RPMI8226 (cell line): Measurements from ENCODE around the gene ZNF799.
"Not testable (repeated sequence)": the region's sequence is repeated elsewhere in the genome, so short reads cannot be mapped to it uniquely, and the experiment has no call there.

Experiments used
- DNase-seq: peaks from one replicate; pipeline ENCODE4 v3.0.0-alpha.2; 2015

The ZNF799 gene

DNA sequence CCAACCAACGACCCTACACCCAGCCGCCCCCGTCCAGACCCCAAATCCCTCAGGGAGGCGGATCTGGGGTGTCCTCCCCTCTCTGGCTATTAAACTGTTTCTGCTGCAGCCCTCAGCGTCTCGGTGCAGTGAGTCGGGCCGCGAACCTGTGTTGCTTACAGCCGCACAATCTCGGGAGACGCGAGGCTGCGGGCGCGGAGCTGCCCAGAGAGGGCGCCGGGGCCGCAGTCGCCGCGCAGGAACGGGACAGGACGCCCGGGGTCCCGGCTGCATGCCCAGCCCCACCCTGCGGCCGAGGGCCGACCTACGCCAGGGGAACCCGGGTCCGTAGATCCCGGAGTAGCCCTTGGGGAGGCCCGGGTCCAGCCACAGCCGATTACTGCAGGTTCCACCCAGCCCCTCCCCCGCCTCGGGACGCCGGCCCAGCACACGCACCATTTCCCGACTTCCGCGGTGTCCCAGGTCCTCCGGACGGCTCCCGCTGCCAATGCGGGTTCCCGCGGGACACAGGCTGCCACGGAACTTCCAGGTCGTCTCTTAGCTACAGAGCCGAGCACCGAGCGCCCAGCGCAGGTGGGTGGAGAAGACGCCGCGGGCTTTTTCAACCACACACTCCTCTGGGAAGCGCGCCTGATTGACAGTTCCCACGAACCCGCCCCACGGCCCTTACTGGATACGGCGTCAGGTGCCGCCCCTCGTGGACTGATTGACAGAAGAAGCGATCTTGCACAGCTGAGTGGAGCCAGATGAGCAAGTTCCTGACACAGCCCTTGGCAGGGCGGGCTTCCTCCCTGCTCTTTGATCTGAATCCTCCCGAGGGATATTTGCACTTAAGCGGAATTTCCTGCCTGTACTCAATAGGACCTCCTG lies at the start of gene ZNF799:
Gene ZNF799, minus strand, starts transcription at position 639 of the 870 bp plus-strand sequence. Its CDS starts 201 bp downstream, at position 438.
- peak; percentile 97 for DNase-seq

DNA sequence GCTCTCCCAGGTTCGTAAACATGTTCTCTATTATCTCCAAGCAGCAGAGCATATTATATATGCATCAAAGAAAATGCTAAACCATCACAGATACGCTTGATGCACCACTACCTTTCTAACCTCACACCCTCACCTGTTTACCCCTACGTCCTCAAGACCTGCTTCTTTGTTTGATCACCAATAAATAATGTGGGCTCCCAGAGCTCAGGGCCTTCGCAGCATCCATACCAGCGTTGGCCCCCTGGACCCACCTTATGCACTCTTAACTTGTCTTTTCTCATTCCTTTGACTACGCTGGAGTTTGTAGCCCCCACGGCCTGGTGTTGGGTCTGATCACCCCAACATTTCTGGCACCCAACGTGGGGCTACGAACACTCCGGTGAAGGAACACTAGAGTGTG lies 49.8 kb upstream of the ZNF799 start:
- DNase-seq, result no peak

DNA sequence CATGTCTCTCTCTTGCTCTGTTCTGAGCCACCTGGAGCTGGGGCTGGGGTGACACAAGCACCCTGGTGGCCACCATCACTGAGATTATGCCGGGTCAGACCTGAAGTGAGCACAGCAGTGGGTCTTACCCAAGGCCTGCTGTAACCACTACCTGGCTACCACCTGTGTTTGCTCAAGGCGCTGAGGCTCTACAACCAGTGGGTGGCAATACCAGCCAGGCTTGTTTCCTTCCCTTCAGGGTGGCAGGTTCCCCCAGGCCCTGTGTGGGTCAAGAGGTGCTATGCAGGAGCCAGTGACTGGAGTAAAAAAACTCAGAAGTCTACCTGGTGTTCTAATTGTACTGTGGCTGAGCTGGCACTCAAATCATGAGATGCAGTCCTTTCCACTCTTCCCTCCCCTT lies 47.7 kb upstream of the ZNF799 start:
- DNase-seq, result no peak

DNA sequence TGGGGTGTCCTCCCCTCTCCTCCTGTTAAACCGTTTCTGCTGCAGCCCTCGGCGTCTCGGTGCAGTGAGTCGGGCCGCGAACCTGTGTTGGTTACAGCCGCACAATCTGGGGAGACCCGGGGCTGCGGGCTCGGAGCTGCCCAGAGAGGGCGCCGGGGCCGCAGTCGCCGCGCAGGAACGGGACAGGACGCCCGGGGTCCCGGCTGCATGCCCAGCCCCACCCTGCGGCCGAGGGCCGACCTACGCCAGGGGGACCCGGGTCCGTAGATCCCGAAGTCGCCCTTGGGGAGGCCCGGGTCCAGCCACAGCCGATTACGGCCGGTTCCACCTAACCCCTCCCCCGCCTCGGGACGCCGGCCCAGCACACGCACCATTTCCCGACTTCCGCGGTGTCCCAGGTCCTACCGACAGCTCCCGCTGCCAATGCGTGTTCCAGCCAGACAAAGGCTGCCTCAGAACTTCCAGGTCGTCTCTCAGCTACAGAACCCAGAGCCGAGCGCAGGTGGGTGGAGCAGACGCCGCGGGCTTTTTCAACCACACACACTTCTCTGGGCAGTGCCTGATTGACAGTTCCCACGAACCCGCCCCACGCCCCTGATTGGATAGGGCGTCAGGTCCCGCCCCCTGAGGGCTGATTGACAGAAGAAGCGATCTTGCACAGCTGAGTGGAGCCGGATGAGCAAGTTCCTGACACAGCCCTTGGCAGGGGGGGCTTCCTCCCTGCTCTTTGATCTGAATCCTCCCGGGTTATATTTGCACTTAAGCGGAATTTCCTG lies 39.7 kb upstream of the ZNF799 start, which contains the start of gene ZNF443:
Gene ZNF443, minus strand, starts transcription at position 481 of the 776 bp plus-strand sequence. Its CDS starts 107 bp downstream, at position 374.
- DNase-seq, result peak; percentile 98

DNA sequence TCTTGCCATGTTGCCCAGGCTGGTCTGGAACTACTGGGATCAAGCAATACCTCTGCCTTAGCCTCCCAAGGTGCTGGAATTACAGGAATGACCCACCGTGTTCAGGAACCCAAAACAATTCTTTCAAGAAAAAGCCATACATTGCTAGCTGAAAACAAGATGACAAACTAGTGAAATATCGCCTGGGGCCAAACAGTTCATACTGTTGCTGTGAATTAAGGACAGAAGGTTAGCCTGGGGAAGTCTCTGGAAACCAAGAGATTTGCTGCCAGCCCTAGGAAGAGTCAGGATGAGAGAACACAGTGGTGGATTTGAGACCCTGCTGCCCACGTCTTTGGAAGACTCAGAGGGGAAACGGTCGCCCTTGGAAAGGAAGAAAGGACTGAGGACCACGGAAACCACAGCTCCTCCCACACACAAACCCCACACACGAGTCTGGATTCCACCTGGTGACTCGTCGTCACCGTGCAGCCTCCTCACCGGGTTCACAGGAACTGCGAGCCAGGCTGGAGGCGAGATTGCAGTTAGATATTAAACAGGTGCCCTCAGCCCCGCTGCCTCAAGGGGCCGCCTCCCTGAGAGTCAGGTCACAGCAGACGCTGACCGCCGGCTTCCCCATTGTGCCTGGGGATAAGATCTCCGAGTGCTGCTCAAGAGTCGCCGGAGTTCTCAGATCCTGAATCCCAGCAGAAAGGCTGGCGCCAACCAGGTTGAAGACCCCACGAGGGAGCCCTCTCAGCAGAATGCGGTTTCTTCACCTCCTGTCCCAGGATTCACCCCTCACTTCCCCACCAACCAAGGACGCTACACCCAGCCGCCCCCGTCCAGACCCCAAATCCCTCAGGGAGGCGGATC lies 38.8 kb upstream of the ZNF799 start:
- peak; percentile 26 for DNase-seq

DNA sequence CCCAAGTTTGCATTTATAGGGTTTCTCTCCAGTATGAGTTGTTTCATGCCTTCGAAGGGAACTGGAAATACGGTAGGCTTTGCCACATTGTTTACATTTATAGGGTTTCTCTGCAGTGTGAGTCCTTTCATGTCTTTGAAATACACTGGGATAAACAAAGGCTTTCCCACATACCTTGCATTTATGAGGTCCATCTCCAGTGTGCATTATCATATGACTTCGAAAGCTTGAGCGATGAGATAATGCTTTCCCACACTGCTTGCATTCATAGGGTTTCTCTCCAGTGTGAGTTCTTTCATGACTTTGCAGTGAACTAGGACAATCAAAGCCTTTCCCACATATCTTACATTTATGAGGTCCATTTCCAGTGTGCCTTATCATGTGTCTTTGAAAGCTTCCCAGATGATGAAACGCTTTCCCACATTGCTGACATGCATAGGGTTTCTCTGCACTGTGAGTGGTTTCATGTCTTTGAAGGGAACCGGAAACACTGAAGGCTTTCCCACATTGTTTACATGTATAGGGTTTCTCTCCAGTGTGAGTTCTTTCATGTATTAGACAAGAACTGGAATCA lies 29.7 kb upstream of the ZNF799 start:
- not testable (repeated sequence) for DNase-seq

DNA sequence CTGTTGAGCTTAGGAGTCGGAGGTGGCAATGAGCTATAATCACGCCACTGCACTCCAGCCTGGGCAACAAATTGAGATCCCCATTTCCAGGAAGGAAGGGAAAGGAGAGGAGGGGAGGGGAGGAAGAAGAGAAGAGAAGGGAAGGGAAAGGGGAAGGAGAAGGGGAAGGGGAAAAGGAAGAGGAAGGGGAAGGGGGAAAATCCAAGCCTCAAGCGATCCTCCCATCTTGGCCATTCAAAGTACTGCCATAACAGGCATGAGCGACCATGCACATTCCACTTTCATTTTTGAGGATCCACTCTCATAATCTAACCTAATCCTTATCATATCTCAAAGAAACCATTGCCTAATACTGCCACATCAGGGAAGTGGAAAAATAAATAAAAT lies 24.8 kb upstream of the ZNF799 start:
- DNase-seq, result no peak

DNA sequence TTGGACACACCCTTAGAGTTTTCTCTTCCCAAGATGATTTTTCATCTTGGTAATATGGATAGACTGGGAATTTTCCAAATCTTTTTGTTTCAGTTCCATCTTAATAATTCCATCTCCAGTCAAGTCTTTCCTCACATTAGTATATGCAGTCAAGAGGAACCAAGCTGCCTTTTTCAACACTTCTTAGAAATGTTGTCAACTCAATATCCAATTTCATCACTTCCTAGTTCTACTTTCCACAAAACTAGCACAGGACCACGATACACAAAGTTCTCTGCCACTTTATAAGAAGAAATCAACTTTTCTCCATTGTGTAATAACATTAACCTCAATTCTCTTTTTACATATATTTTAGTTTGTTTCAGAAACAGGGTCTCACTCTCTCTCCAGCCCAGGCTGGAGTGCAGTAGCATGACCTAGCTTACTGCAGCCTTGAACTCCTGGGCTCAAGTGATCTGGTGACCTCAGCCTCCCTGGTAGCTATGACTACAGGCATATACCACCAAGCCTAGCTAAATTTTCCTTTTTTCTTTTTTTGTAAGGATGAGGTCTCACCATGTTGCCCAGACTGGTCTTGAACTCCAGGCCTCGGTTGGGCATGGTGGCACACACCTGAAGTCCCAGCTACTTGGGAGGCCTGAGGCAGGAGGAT lies 24.3 kb upstream of the ZNF799 start:
- DNase-seq, result no peak

DNA sequence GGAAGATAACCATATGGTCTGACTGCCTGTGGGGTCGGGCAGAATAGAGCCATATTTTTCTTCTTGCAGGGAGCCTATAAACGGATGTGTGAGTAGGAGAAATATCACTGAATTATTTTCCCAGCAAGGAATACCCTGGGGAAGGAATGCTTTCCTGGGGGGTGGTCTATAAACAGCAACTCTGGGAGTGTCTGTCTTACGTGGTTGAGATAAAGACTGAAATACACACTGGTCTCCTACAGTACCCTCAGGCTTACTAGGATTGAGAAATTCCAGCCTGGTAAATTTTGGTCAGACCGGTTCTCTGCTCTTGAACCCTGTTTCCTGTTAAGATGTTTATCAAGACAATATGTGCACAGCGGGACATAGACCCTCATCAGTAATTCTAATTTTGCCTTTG lies 16.2 kb upstream of the ZNF799 start:
- not testable (repeated sequence) for DNase-seq

DNA sequence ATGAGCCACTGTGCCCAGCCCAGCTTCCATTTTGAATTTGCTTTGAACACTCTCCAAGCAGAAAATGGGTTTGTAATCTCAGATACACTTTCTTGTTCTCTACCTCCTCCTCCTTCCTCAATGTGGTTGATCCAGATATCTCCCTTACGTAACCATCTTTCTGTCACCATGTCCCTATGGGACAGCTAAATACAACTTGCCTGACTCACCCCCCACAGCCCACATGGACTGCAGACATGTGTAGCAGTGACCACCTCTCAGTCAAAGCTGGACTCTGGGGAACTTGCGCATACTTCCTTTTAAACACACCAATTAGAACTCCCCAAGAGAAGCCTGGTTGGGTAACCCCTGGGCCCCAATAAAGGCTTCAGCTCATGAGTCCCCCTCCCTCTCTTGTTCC lies 10.8 kb upstream of the ZNF799 start:
- no peak for DNase-seq

DNA sequence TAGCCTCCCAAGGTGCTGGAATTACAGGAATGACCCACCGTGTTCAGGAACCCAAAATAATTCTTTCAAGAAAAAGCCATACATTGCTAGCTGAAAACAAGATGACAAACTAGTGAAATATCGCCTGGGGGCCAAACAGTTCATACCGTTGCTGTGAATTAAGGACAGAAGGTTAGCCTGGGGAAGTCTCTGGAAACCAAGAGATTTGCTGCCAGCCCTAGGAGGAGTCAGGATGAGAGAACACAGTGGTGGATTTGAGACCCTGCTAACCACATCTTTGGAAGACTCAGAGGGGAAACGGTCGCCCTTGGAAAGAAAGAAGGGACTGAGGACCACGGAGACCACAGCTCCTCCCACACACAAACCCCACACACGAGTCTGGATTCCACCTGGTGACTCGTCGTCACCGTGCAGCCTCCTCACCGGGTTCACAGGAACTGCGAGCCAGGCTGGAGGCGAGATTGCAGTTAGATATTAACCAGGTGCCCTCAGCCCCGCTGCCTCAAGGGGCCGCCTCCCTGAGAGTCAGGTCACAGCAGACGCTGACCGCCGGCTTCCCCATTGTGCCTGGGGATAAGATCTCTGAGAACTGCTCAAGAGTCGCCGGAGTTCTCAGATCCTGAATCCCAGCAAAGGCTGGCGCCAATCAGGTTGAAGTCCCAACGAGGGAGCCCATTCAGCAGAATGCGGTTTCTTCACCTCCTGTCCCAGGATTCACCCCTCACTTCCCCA lies 1.0 kb downstream of the ZNF799 start:
- DNase-seq, result peak; percentile 20

DNA sequence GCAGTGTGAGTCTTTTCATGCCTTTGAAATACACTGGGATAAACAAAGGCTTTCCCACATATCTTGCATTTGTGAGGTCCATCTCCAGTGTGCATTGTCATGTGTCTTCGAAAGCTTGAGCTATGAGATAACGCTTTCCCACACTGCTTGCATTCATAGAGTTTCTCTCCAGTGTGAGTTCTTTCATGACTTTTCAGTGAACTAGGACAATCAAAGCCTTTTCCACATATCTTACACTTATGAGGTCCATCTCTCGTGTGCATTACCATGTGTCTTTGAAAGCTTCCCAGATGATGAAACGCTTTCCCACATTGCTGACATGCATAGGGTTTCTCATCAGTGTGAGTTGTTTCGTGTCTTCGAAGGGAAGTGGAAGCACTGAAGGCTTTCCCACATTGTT lies 9.9 kb downstream of the ZNF799 start:
- not testable (repeated sequence) for DNase-seq

DNA sequence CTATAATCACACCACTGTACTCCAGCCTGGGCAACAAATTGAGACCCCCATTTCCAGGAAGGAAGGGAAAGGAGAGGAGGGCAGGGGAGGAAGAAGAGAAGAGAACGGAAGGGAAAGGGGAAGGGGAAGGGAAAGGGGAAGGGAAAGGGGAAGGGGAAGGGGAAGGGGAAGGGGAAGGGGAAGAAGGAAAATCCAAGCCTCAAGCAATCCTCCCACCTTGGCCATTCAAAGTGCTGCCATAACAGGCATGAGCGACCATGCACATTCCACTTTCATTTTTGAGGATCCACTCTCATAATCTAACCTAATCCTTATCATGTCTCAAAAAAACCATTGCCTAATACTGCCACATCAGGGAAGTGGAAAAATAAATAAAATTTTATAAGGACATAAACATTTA lies 14.7 kb downstream of the ZNF799 start:
- DNase-seq, result not testable (repeated sequence)

DNA sequence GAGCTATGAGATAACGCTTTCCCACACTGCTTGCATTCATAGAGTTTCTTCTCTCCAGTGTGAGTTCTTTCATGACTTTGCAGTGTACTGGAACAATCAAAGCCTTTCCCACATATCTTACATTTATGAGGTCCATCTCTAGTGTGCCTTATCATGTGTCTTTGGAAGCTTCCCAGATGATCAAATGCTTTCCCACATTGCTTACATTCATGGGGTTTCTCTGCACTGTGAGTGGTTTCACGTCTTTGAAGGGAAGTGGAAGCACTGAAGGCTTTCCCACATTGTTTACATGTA lies 20.7 kb downstream of the ZNF799 start:
- no peak for DNase-seq

DNA sequence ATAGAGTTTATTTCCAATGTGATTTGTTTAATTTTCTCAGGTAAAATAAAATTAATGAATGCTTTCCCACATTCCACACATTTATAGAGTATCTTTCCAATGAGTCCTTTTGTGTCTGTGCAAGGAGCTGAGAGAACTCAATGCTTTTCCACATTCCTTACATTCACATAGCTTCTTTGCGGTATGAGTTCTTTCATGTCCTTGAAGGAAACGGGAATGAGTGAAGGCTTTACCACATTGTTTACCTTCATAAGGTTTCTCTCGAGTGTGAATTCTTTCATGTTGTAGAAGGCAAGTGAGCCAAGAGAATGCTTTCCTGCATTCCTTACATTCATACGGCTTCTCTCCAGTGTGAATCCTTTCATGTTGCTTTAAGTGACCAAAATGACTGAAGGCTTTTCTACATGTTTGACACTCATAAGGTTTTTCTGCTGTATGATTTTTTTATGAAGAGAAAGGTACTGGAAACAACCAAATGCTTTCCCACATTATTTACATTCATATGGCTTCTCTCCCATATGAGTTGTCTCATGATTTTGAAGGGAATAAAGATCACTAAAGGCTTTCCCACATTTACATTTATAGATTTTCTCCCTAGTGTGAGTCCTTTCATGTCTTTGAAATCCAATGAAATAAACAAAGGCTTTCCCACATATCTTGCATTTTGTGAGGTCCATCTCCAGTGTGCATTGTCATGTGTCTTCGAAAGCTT lies 21.2 kb downstream of the ZNF799 start:
- no peak for DNase-seq

DNA sequence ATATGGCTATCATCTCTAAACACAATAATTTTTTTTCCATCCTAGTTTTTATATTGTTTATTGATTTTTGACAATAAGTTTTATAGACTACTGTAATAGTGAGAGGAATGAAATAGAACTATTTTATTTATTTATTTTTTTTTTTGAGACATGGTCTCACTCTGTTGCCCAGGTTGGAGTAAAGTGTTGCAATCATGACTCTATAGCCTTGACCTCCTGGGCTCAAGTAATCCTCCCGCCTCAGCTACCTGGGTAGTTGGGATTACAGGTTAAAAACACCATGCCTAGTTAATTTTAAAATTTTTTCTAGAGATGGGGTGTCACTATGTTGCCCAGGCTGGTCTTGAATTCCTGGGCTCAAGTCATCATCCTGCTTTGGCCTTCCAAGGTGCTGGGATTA lies 27.0 kb downstream of the ZNF799 start:
- DNase-seq, result no peak

DNA sequence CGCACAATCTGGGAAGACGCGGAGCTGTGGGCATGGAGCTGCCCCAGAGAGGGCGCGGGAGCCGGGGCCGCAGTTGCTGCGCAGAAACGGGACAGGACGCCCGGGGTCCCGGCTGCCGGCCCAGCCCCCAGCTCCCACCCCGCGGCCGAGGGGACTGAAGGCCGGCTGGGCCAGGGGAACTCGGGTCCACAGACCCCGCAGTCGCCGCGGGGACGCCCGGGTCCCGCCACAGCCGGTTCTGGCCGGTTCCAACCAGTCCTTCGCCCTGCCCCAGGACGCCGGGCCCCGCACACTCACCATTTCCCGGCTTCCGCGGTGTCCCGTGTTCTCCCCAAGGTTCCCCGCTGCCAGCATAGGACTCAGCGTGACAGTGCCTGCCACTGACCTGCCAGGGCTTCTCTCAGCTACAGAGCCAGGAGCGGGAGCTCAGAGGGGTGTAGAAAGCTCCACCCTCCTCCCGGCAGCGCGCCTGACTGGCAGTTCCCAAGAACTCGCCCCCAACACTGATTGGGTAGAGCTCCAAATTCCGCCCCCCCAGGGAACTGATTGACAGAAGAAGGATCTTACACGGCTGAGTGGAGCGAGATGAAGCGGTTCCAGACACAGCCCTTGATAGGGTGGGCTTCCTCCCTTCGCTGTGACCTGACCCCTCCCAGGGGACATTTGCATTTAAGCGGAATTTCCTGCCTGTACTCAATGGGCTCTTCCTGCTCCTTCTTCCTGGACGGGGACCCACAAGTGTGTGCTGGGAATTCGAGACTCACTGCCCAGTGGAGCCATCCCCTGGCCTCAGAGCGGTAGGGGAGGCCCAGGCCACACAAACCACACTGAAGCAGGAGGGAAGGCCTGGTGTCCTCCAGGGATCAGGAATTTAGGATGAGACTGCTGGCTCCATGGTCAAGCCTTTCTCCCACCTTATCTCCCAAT lies 35.6 kb downstream of the ZNF799 start, which contains the start of gene ZNF442:
Gene ZNF442, minus strand, starts transcription at position 448 of the 927 bp plus-strand sequence. CDS start 2,052 bp downstream, outside the sequence.
- DNase-seq, result peak; percentile 86

DNA sequence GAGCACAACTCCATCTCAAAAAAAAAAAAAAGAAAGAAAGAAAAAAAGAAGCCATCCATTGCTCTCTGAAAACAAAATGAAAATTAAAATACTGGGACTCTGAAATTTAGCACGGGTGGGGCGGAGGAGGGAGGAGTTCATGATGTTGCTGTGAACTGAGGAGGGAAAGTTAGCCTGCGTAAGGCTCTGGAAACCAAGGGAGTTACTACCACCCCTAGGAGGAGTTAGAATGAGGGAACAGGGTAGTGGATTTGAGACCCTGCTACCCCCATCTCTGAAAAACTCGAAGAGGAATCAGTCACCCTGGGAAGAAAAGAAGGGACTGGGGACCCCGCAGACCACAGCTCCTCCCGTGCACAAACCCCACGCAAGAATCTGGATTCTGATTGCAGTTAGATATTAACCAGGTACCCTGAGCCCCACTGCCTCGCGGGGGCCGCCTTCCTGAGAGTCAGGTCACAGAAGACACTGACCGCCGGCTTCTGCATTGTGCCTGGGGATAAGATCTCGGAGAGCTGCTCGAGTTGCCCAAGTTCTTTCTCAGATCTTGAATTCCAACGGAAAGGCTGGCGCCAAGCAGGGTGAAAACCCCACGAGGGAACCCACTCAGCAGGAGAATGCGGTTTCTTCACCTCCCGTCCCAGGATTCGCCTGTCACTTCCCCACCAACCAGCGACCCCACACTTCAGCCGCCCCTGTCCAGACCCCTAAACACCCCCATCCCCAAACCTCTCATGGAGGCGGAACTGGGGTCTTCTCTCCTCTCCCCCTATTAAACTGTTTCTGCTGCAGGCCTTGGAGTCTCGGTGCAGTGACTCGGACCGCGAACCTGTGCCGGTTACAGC lies 36.5 kb downstream of the ZNF799 start:
- no peak for DNase-seq

DNA sequence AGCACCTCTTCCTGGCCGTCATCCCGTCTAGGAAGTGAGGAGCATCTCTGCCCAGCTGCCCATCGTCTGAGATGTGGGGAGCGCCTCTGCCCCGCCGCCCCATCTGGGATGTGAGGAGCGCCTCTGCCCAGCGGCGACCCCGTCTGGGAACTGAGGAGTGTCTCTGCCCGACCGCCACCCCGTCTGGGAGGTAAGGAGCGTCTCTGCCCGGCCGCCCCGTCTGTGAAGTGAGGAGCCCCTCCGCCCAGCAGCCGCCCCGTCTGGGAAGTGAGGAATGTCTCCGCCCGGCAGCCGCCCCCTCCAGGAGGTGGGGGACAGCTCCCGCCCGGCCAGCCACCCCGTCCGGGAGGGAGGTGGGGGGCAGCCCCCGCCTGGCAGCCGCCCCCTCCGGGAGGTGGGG lies 38.8 kb downstream of the ZNF799 start:
- DNase-seq, result not testable (repeated sequence)
